GM23338 (cell line): ENCODE results near the gene AP1G1.
"Not testable (repeated sequence)": the region's sequence is repeated elsewhere in the genome, so short reads cannot be mapped to it uniquely, and the experiment has no call there.

ENCODE experiments used
- CTCF ChIP-seq, 2 experiments: fragments of 200-600 bp in 1 of 2; sonication (generic) in 1 of 2; conservative IDR thresholded peaks; 2 replicates each; pipeline versions ENCODE4 v1.5.1 to v1.6.1; 2016 to 2017; ENCODE audit warnings: antibody characterized with exemption in 2 of 2, low read depth in 2 of 2, mild to moderate bottlenecking in 2 of 2, moderate library complexity in 1 of 2
- JUNB ChIP-seq: IDR thresholded peaks from one replicate; pipeline ENCODE4 v1.6.1; 2016; ENCODE audit warnings: antibody characterized with exemption; ENCODE audit not compliant: unreplicated experiment

GRCh38 chr16:71684280-71684679 lies 124.4 kb downstream of the AP1G1 start:
- not testable (repeated sequence) for TF ChIP-seq CTCF (conservative IDR thresholded peaks at IDR 0.05; ENCODE audit: low read depth in 2 of 2); JUNB
